HepG2 (cell line): ENCODE results near the gene KIAA0232. TPM values are rescaled to one million over a fixed set of nuclear protein-coding genes. Genes with fewer than 3 reads are reported as not detected.

ENCODE experiments used
- AHR ChIP-seq: IDR thresholded peaks from 2 replicates; pipeline ENCODE4 v1.6.1; 2018; ENCODE audit warnings: missing genetic modification reagents, missing compliant biosample characterization
- DR1 ChIP-seq: sonication (generic); formaldehyde crosslinking; IDR thresholded peaks from 2 replicates; pipeline ENCODE4 v1.8.0; 2021; ENCODE audit warnings: mild to moderate bottlenecking, missing genetic modification reagents, inconsistent platforms
- GTF3A ChIP-seq: sonication (generic); formaldehyde crosslinking; conservative IDR thresholded peaks from 2 replicates; pipeline ENCODE4 v1.4.0; 2020; ENCODE audit warnings: mild to moderate bottlenecking, missing genetic modification reagents
- MAZ ChIP-seq, 2 experiments: sonication (generic) in 1 of 2; formaldehyde crosslinking in 1 of 2; IDR thresholded peaks; 2 replicates each; pipeline versions ENCODE4 v1.5.0 to v1.6.1; 2012 to 2020; ENCODE audit warnings: low read depth in 2 of 2, mild to moderate bottlenecking in 2 of 2, borderline replicate concordance in 1 of 2, improper control_type of control experiment in 1 of 2, low read length in 1 of 2, missing genetic modification reagents in 1 of 2, moderate library complexity in 1 of 2
- MBNL3 ChIP-seq: fragments of 250-450 bp; sonication (Bioruptor Pico); conservative IDR thresholded peaks from 2 replicates; pipeline ENCODE4 v1.8.0; 2022; ENCODE audit warnings: mild to moderate bottlenecking, inconsistent platforms
- MED13 ChIP-seq: sonication (generic); formaldehyde crosslinking; IDR thresholded peaks from 2 replicates; pipeline ENCODE4 v1.5.0; 2020; ENCODE audit warnings: missing genetic modification reagents
- NAIF1 ChIP-seq: sonication (generic); formaldehyde crosslinking; IDR thresholded peaks from 2 replicates; pipeline ENCODE4 v1.5.0; 2020; ENCODE audit warnings: mild to moderate bottlenecking, missing genetic modification reagents, borderline replicate concordance
- NFIB ChIP-seq: sonication (generic); formaldehyde crosslinking; IDR thresholded peaks from 2 replicates; pipeline ENCODE4 v1.9.0; 2021; ENCODE audit warnings: missing genetic modification reagents, mild to moderate bottlenecking, borderline replicate concordance
- POGZ ChIP-seq: sonication (generic); formaldehyde crosslinking; IDR thresholded peaks from 2 replicates; pipeline ENCODE4 v1.4.0; 2020; ENCODE audit warnings: mild to moderate bottlenecking, missing genetic modification reagents
- SAP130 ChIP-seq: IDR thresholded peaks from 2 replicates; pipeline ENCODE4 v1.6.1; 2016; ENCODE audit warnings: low read depth
- TBX2 ChIP-seq: sonication (generic); formaldehyde crosslinking; IDR thresholded peaks from 2 replicates; pipeline ENCODE4 v1.5.0; 2020; ENCODE audit warnings: missing genetic modification reagents, mild to moderate bottlenecking, borderline replicate concordance
- ZNF232 ChIP-seq: sonication (generic); formaldehyde crosslinking; IDR thresholded peaks from 2 replicates; pipeline ENCODE4 v1.4.0; 2020; ENCODE audit warnings: missing genetic modification reagents, borderline replicate concordance
- ZNF33A ChIP-seq: sonication (generic); formaldehyde crosslinking; IDR thresholded peaks from 2 replicates; pipeline ENCODE4 v1.5.1; 2020; ENCODE audit warnings: missing genetic modification reagents, mild to moderate bottlenecking, moderate library complexity, borderline replicate concordance
- ZNF446 ChIP-seq: sonication (generic); formaldehyde crosslinking; IDR thresholded peaks from 2 replicates; pipeline ENCODE4 v1.5.0; 2020; ENCODE audit warnings: mild to moderate bottlenecking, missing genetic modification reagents
- polyA plus RNA-seq, 8 experiments: library from polyadenylated mRNA; depleted of rRNA in 3 of 8; stranded (reverse) in 7 of 8; unstranded in 1 of 8; fragments of >200 nt; fragmentation: Illumina TruSeq in 4 of 8; extraction: Trizol in 4 of 8; gene quantifications; 2 replicates each; pipeline versions ENCODE4 v1.2.1 to v1.2.3, GENCODE V29; 2011 to 2016; ENCODE audit warnings: low read depth in 4 of 8, missing spikeins in 1 of 8, mixed read lengths in 1 of 8; ENCODE audit not compliant: insufficient read depth in 1 of 8
- total RNA-seq, 5 experiments: library from RNA; depleted of rRNA; stranded (reverse); fragments of >200 nt; fragmentation: Illumina TruSeq; extraction: Trizol; gene quantifications; 2 replicates each; pipeline ENCODE4 v1.2.3, GENCODE V29; 2016; ENCODE audit warnings: low read depth in 1 of 5
- TF ChIP-seq, protein P1 (sequence below): sonication (generic); formaldehyde crosslinking; IDR thresholded peaks from 2 replicates; pipeline ENCODE4 v1.4.0; 2020; ENCODE audit warnings: mild to moderate bottlenecking, missing genetic modification reagents, borderline replicate concordance
- TF ChIP-seq, protein P2 (sequence below): sonication (generic); formaldehyde crosslinking; IDR thresholded peaks from 2 replicates; pipeline ENCODE4 v1.5.0; 2020; ENCODE audit warnings: mild to moderate bottlenecking, missing genetic modification reagents
- TF ChIP-seq, protein P3 (sequence below), 2 experiments: IDR thresholded peaks; 2 replicates each; pipeline ENCODE4 v1.6.1; 2011 to 2012; ENCODE audit warnings: low read length in 2 of 2, borderline replicate concordance in 1 of 2, low read depth in 1 of 2, mild to moderate bottlenecking in 1 of 2, moderate library complexity in 1 of 2

KIAA0232 gene
- total and polyA plus RNA-seq, 2 of the 13 experiments (the other 11 are each of a cell fraction or from before 2014, with no cell fraction given) = 7.8 to 17.1 TPM

DNA sequence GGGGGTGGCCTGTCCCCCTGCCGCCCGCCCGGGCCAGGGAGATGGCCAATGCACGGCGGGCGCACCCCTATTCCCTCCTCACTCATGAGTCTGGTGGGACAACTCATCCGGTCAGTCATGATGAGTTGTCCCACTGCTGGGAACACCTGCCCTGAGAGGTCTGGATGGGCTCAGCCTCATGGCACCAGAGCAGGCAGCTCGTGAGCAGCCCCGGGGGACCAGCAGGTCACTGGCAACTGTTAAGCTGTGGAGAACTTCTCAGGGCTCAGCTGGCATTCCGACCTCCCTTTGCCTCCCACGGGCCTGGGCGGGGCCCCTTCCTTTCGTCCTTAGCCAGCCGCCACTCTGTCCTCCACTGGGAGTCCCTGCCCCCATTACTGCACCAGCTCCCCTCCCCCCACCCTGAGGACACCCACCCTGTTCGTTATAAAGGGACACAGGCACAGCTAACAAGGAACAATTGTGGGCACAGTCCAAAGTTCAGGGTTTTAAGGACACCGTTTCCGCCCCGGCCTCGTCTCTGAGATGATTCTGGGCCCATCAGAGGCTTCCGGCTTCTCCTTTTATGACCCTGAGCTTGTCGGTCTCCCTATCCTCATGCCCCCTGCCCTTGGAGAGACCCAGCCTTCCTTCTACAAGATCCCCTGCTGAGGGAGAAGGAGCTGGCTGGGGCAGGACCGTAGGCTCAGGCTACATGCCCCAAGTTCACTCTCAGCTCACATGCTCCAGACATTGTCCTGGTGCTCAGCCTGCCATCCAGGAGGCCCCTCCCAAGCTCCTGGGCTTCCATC, 14.6 kb upstream of the KIAA0232 start (continued):
- TF ChIP-seq TBX2 (peak; percentile 14; the same call in 1 of the 2 replicates), ZNF232 (CRISPR knock-in tag) (peak; percentile 31; the same call in 1 of the 2 replicates), MAZ (IDR thresholded peaks at IDR 0.05; ENCODE audit: borderline replicate concordance, low read depth, low read length) (no peak), MAZ (CRISPR knock-in tag; IDR thresholded peaks at IDR 0.05; ENCODE audit: low read depth) (no peak), DR1 (CRISPR knock-in tag) (no peak), POGZ (no peak; the same call in 1 of the 2 replicates), MBNL3 (CRISPR knock-in tag) (no peak), SAP130 (CRISPR knock-in tag) (peak; percentile 8; the same call in 1 of the 2 replicates), NAIF1 (CRISPR knock-in tag) (no peak), NFIB (no peak), ZNF446 (CRISPR knock-in tag) (no peak), MED13 (CRISPR knock-in tag) (peak; percentile 68; the same call in 1 of the 2 replicates), ZNF33A (no peak), GTF3A (CRISPR knock-in tag) (no peak), AHR (CRISPR knock-in tag) (no peak)
- TF ChIP-seq, protein P1, sequence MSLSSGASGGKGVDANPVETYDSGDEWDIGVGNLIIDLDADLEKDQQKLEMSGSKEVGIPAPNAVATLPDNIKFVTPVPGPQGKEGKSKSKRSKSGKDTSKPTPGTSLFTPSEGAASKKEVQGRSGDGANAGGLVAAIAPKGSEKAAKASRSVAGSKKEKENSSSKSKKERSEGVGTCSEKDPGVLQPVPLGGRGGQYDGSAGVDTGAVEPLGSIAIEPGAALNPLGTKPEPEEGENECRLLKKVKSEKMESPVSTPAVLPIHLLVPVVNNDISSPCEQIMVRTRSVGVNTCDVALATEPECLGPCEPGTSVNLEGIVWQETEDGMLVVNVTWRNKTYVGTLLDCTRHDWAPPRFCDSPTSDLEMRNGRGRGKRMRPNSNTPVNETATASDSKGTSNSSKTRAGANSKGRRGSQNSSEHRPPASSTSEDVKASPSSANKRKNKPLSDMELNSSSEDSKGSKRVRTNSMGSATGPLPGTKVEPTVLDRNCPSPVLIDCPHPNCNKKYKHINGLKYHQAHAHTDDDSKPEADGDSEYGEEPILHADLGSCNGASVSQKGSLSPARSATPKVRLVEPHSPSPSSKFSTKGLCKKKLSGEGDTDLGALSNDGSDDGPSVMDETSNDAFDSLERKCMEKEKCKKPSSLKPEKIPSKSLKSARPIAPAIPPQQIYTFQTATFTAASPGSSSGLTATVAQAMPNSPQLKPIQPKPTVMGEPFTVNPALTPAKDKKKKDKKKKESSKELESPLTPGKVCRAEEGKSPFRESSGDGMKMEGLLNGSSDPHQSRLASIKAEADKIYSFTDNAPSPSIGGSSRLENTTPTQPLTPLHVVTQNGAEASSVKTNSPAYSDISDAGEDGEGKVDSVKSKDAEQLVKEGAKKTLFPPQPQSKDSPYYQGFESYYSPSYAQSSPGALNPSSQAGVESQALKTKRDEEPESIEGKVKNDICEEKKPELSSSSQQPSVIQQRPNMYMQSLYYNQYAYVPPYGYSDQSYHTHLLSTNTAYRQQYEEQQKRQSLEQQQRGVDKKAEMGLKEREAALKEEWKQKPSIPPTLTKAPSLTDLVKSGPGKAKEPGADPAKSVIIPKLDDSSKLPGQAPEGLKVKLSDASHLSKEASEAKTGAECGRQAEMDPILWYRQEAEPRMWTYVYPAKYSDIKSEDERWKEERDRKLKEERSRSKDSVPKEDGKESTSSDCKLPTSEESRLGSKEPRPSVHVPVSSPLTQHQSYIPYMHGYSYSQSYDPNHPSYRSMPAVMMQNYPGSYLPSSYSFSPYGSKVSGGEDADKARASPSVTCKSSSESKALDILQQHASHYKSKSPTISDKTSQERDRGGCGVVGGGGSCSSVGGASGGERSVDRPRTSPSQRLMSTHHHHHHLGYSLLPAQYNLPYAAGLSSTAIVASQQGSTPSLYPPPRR (CRISPR knock-in tag) = 0 out of 2 replicates have a peak, but pooled peaks have one; percentile 18
- TF ChIP-seq, protein P2, sequence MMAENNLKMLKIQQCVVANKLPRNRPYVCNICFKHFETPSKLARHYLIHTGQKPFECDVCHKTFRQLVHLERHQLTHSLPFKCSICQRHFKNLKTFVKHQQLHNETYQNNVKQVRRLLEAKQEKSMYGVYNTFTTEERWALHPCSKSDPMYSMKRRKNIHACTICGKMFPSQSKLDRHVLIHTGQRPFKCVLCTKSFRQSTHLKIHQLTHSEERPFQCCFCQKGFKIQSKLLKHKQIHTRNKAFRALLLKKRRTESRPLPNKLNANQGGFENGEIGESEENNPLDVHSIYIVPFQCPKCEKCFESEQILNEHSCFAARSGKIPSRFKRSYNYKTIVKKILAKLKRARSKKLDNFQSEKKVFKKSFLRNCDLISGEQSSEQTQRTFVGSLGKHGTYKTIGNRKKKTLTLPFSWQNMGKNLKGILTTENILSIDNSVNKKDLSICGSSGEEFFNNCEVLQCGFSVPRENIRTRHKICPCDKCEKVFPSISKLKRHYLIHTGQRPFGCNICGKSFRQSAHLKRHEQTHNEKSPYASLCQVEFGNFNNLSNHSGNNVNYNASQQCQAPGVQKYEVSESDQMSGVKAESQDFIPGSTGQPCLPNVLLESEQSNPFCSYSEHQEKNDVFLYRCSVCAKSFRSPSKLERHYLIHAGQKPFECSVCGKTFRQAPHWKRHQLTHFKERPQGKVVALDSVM (CRISPR knock-in tag) = peak; percentile 11; the same call in 1 of the 2 replicates
- TF ChIP-seq, protein P3, sequence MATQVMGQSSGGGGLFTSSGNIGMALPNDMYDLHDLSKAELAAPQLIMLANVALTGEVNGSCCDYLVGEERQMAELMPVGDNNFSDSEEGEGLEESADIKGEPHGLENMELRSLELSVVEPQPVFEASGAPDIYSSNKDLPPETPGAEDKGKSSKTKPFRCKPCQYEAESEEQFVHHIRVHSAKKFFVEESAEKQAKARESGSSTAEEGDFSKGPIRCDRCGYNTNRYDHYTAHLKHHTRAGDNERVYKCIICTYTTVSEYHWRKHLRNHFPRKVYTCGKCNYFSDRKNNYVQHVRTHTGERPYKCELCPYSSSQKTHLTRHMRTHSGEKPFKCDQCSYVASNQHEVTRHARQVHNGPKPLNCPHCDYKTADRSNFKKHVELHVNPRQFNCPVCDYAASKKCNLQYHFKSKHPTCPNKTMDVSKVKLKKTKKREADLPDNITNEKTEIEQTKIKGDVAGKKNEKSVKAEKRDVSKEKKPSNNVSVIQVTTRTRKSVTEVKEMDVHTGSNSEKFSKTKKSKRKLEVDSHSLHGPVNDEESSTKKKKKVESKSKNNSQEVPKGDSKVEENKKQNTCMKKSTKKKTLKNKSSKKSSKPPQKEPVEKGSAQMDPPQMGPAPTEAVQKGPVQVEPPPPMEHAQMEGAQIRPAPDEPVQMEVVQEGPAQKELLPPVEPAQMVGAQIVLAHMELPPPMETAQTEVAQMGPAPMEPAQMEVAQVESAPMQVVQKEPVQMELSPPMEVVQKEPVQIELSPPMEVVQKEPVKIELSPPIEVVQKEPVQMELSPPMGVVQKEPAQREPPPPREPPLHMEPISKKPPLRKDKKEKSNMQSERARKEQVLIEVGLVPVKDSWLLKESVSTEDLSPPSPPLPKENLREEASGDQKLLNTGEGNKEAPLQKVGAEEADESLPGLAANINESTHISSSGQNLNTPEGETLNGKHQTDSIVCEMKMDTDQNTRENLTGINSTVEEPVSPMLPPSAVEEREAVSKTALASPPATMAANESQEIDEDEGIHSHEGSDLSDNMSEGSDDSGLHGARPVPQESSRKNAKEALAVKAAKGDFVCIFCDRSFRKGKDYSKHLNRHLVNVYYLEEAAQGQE (IDR thresholded peaks at IDR 0.05; ENCODE audit: borderline replicate concordance in 1 of 2, low read depth in 1 of 2, low read length in 2 of 2) = no peak
